ENCODE results near the gene PRR5L.

DNA sequence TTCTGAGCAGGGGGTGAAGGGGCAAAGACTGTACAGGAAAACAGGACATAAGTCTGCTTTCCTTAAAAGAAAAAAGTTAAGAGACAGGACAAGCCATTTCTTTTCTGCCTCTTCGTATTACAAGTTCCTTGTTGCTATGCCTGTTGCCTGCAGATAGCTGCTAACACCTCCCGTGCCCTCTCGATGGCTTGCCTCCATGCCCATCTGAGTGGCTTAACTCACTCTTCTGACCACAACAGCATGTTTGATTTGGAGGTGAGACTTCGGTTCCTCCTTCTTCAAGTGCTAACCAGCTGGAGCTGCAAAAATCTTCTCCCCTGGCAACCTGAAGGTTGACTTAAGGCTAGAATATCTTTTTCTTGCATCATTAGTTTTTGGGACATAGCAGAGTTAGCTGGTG, 103.1 kb downstream of the PRR5L start:
- TF ChIP-seq POLR2A (IDR thresholded peaks at IDR 0.05): no peak
- TF ChIP-seq, protein P1, sequence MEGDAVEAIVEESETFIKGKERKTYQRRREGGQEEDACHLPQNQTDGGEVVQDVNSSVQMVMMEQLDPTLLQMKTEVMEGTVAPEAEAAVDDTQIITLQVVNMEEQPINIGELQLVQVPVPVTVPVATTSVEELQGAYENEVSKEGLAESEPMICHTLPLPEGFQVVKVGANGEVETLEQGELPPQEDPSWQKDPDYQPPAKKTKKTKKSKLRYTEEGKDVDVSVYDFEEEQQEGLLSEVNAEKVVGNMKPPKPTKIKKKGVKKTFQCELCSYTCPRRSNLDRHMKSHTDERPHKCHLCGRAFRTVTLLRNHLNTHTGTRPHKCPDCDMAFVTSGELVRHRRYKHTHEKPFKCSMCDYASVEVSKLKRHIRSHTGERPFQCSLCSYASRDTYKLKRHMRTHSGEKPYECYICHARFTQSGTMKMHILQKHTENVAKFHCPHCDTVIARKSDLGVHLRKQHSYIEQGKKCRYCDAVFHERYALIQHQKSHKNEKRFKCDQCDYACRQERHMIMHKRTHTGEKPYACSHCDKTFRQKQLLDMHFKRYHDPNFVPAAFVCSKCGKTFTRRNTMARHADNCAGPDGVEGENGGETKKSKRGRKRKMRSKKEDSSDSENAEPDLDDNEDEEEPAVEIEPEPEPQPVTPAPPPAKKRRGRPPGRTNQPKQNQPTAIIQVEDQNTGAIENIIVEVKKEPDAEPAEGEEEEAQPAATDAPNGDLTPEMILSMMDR (IDR thresholded peaks at IDR 0.05): no peak

Data from ovary (tissue), 3 donors.